ENCODE data around the gene SPDYE5.
"Not testable (repeated sequence)": the region's sequence is repeated elsewhere in the genome, so short reads cannot be mapped to it uniquely, and the experiment has no call there.

- not testable (repeated sequence) for TF ChIP-seq EZH2 (IDR thresholded peaks at IDR 0.05; ENCODE audit: insufficient read depth, poor library complexity, severe bottlenecking); EZH2phosphoT487 (IDR thresholded peaks at IDR 0.05; ENCODE audit: insufficient read depth, low read depth)
Observed at GRCh38 chr7:75485979-75486643, 6.0 kb upstream of the SPDYE5 start, which contains the start of gene POM121C.
